Hematopoietic multipotent progenitor cell treated with erythropoietin and hydrocortisone succinate and interleukin-3 and kit ligand, for 17 days (in vitro differentiated cells): ENCODE results near the gene BCAP31.
"Not testable (repeated sequence)": the region's sequence is repeated elsewhere in the genome, so short reads cannot be mapped to it uniquely, and the experiment has no call there.

ENCODE experiments used
- DNase-seq: peaks from one replicate; pipeline ENCODE4 v3.0.0-alpha.2; 2015; ENCODE audit warnings: low spot score

BCAP31 gene

DNA sequence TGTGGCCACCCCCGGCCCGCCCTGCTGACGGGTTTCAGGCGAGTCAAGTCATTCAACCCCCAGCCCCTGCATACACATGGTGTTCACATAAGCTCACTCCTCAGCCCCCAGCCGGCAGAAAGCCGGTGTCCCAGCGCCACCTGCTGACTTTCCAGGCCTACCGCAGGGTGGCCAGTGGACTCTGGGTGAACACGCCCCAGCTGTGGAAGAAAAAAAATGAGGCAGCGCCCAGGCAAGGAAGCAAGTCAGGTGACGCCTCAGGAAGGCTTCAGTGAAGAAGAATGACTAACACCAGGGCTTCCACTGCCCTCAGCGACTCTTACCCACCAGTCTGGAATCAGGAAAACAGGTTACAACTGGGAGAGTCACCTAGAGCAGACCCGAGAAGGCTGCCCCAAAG lies 15.8 kb downstream of the BCAP31 start:
- peak; percentile 83 for DNase-seq

DNA sequence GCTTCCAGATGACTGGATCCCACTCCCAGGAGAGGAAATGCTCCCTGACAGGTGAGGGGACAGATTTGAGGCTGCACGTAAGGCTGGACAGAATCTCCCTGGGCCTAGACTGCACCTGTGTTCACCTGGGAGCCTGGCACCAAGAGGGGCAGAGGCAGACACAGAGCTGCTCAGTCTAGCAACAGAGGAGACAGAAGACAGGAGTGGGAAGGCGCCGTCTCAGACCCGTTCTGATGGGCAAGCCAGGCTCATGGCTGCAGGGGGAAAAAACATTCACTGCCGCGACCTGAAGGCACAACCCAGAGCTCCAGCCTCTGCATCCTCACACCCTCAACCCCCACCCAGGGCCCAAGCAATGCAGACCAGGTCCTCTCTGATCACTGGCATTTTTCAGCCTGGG lies 16.8 kb downstream of the BCAP31 start:
- DNase-seq: no peak

DNA sequence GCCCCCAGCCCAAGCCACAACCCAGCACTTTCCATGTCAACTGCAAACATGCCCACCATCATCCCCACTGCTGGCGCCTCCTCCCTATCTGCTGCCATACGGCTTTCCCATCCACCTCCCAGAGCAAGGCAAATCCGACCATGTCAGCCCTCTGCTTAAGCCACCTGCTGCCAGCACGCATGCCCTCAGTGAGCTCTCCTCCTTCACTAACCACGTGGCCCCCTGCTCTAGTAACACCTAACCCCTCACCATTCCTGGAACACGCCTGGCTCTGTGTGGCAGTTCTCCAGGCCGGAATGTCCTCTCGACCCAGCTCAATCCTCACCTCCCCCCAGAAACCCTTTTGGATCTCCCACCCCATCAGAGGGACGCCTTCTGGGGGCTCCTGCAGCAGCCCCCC lies 17.4 kb downstream of the BCAP31 start:
- no peak for DNase-seq

DNA sequence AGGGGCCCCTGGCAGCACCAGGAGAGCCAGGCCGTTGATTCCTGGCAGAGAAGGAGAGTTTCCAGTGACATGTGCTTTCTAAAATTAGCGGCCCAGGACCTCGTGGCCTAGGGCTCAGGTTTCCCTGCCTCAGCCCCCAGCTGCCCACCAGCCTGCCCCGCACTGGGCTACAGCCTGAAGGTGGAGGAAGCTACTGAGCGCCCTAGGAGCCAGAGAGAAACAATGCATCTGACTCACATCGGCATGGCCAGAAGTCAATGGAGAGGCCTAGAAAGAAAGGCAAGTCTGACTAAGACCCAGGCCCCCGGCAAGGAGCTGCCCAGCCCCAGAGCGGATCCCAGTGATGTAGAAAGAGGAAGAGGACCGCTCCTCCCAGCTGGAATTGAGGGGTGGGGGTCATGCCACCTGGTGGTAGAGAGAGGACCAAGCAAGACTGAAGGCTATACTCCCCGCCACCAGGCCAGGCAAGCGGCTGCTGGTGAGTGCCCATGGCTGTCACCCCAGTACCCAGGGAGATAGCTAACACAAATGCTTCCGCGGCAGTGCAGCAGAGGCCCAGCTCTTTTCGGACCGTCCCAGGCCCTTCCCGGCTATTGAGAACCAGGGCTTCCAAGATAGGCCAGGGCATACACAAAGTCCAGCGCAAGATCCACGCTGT lies 18.7 kb downstream of the BCAP31 start:
- not testable (repeated sequence) for DNase-seq

DNA sequence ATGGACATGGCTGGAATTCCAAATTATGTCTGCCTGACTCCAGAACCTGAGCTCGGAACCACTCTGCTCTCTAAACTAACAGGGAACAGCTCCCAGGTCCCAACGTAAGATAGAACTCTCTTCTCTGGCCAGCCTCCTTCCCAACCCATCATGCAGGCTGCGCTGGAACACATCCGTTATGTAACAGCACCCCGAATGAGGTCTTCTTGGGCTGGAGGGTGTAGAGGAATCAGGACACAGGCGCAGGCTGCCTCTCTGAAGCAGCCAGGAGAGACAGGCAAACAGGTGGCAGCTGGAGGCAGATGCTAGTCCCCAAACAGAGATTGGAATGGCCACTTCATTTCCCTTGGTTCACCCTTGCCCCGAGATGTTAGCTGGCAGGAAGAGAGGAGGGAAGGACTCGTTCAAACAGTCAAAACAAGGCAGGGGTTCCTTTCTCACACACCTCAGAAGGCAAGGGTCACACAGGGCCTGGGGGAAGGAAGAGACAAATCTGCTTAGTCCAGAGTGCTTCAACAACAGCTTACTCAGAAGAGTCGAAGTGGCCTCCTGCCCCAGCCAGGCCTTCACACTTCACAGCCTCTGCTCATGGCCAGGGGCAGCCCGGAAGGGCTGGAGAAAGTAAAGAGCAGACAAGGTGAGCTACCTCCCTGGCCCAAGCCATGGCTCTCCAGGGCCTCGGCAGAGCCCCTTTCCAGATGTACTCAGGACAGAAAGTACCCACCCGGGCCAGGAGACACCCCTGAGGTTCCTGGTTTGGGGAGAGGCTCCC lies 19.4 kb downstream of the BCAP31 start:
- not testable (repeated sequence) for DNase-seq

DNA sequence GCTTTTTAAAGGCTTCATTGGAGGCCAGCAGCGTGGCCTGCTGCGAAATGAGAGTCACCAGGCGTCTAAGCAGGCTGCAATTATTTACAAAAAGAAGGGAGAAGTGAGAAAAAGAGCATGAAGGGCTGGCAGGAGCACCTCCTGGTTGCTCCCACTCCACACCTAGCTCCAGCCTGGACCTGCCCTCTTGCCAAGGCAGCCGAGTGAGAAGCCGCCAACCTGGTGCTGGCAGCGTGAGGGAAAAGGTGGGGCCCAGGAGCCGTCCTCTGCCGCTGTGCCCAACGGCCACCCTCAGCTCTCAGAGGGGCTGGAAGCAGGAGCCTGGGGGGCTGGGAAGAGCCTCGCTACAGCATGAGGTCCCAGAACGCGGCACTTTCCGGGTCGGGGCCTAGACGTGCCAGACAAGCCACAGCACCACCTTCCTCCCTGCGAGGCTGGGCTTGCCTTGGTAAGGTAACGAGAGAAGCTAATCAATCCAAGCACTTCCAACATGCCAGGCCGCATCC lies 20.1 kb downstream of the BCAP31 start:
- DNase-seq: no peak

DNA sequence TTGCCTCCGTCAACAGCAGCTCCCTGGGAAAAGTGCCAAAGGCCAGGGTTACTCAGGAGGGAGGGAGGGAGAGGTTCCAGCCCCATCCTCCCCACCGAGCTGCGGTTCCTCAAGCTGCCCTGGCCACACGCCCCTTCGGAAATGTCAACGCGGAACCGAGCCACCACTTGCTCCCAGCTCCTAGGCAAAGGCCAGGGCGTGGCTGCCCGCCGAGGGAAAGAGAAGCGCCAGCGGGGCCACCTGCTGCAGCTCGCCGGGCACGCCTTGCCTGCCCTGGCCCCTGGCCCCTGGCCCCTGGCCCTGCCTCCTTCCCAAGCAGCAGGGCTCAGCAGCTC lies 21.2 kb downstream of the BCAP31 start:
- DNase-seq: no peak

DNA sequence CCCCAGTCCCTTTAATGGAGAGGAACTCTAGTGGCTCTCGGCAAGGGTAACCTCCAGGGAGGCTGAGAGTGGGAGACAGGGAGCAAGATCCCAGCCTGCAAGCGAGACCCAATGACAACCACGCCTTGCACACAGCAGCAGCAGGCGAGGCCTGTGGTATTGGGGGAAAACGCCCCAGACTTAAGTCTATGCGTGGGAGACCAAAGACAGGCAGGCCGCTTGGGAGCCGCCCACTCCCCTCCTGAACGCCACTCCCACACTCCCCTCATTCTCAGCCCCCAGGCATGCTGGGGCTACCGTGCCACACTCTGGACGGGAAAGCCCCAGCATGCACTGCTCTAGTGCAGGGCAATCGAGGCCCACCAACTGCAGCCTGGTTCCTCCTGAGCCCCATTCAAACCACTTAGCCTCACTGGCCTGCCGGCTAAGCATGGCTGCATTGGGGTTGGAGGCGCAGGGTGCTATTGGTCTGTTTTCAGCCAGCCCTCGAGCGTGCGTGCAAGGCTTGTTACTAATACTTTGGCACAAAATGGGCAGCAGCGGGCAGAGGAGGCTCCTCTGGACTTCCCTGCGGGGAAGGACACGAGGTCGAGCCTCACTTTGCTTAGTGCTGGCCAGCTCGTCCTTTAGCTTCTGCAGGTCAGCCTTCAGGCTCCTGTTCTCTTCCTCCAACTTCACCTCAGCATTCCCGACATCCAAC lies 21.7 kb downstream of the BCAP31 start:
- DNase-seq: no peak

DNA sequence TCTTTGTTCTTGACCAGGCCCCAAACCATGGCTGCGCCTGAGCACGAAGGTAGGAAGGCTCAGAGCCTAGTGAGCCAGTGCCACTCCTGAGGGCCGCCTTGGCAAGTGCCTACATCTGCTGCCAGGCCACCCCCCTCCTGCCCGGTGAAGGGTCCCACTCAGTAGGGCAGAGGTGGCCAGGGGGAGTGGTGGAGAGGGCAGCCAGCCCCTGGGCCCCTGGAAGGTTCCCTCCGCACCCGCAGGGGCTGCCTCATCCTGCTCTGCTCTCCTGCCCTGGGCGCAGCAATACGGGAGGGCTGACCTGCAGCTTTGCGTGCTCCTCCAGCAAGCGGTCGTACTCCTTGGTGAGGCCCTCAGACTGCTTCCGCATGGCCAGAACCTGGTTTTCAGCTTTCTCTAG lies 22.5 kb downstream of the BCAP31 start:
- no peak for DNase-seq

DNA sequence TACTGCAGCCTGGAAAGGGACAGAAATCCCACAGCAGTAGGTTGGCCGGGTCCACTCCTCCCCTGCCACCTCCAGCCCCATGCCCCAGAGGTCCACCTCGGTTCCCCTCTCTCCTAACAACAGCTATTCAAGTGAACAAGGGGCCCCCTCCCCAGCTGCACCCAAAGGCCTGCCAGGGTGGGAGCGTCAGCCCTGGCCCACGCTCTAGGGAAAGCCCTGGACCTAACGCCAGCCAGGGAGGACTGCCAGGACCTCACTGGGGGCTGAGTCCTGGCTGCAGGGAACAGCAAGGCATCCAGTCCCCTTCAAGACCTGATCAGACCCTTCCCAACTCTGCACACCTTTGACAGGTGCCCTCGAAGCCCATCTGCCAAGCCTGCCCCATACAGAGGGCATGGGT lies 23.2 kb downstream of the BCAP31 start:
- no peak for DNase-seq

DNA sequence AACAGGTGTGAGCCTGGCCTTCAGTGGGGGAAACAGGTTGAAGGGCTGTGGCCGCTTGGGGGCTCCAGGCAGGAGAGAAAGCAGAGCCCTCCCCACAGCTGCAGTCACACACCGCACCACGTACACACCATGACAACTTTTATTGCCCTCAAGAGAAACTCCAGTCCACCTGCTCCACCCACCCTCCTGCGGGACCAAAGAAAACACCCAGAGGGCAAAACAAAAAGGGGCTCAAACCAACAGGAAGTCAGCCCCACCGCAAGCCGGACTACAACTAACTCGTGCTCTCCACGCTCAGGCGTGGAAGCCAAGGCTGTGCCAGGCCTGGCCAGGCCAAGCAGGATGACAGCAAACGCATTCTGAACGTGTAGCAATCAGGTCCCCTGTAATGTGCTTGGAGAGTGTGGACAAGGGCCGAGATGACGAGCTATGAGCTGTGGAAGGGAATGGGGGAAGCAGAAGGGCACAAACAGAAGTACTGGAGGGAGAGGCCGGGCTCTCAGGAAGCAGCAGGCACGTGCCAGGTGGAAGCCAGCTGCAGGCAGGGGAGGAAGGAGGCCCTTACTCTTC lies 23.7 kb downstream of the BCAP31 start:
- no peak for DNase-seq

DNA sequence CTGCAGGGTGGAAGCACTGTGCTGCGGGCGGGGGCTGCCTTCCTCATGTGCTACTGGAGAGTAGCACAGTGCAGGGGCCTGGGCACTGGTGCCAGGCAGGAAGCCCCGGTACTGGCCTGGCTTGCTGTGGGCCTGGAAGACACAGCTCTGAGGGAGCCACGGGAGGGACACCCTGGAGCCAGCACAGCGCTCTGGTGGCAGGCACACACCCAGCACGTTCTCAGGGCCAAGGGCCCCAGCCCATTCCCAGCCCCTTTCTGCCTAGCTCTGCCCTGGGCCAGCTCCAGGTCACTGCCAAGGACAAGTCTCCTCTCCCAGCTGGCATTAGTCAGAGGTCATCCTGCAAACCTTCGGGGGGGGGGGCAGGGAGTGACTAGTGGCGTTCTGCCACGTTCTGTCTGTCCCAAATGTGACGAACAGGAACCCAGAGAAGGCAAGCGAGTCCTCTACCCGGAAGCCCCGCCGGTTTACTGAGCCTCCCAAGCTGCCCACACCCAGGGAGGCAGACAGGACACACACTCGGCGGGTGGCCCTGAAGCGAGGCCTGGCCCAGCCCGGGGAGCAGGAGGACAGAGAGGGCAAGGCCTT lies 24.3 kb downstream of the BCAP31 start:
- not testable (repeated sequence) for DNase-seq

DNA sequence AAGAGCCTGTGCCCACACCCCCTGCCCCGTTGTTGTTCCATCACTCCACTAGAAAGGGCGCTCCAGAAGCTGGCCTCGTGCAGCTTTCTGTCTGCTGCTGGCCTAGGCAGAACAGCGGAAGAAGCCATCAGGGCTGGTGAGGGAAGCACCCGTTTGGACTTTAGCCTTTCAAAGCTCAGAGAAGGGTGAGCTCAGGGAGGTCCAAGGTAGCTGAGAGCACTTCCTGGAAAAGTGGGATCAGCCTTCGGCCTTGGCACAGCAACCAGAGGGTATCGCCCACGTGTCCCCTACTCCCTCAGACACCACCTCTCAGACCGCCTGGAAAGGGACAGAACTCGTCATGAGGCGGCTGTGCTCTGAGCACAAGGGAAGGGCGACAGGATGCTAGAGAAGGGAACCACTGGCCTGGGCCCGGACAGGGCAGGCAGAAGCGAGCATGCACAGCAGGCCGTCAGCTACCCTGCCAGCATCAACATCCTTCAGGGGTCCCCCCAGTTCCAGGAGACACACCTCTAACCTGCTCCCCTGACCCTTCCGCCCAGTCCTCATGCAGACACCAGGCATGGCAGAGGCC lies 24.9 kb downstream of the BCAP31 start:
- not testable (repeated sequence) for DNase-seq

DNA sequence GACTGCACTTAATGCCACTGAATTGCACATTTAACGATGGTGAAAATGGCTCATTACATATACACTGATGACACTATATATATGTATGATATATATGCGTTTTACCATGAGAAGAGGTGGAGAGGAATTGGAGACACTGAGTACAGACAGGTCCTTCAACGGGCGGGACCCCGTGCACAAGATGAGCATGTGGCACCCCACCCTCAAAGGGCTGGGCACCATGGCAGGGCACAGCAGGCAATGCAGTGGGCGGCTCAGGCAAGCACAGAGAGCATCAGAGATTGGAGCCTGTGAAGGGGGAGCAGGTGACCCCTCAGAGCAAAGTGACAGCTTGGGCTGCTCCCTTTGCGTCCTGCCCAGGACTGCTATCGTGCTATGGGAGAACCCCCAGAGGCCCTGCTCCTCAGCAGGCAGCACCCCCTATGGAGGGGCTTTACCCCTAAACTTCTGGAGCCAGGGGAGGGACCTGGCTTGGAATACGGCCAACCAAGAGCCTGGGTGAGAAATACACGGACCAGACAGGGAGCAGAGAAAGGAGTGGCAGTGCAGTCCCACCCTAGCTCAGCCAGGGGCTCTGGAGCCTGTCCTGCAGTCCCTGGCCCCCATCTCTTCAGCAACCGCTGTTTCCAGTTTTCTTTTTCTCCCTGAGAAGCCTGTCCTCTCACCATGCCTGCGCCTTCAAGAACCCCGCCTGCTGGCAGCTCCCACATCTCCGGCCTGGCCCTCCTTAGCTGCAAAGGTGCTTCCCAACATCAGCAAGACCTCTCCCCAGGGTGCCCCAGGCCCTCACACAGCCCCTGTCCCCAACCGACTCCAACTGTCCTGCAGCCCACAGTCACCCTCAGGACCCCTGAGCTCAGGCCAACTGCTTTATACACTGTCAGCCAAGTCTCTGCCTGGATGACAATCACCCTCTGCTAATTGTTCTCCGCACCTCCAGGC lies 26.0 kb downstream of the BCAP31 start:
- DNase-seq: no peak

DNA sequence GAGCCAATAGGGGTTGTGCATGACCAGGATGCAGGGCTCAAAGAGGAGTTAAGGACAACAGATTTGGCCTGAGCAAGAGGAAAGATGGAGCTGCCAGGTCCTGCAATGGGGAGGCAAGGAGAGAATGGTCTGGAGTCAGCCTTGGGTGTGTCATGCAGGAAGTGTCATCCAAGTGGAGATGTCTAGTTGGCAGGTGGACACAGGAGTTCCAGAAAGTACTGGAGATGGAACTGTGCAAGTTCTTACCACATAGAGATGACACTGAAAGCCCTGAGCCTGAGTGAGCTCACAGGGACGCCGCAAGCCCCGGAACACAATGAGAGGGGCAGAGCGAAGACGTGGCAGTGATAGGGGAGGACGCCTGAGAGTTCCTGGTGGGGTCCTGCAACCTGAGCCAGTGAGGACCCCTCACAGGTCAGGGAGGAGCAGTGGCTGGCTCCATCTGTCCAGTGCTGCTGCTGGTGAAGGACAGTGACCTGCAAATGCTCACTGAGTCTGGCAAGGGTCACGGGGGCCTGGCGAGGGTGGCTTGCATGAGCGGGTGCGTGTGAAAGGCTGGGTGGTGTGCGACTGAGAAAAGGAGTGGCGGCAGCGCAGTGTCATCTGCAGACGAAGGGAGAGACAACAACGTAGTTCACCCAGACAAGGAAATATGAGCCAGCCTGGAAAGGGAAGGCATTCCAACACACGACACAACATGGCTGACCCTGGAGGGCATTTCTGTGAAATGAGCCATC lies 27.0 kb downstream of the BCAP31 start:
- not testable (repeated sequence) for DNase-seq

DNA sequence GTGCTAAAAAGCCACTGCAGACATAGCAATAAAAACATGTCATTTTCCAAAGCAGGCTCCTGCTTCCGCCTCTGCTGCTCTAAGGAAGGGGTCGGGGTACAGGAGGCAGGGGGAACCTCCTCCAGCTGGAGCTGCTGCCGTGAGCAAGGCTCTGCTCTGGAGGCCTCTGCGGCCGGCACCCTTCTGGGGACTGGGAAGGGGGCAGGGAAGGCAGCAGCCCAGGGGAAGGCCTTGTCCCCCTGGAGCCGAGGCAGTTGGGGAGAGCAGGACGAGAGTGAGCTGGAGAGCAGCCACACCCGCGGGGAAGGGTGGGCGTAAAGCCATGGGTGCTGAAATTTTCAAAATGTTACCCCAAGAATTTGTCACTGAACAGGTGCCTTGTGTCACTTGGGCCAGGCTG lies 27.6 kb downstream of the BCAP31 start:
- not testable (repeated sequence) for DNase-seq

DNA sequence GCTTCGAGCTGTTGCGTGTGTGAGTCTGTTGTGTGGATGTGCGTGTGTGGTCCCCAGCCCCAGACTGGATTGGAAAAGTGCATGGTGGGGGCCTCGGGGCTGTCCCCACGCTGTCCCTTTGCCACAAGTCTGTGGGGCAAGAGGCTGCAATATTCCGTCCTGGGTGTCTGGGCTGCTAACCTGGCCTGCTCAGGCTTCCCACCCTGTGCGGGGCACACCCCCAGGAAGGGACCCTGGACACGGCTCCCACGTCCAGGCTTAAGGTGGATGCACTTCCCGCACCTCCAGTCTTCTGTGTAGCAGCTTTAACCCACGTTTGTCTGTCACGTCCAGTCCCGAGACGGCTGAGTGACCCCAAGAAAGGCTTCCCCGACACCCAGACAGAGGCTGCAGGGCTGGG lies 28.1 kb downstream of the BCAP31 start:
- DNase-seq: no peak

DNA sequence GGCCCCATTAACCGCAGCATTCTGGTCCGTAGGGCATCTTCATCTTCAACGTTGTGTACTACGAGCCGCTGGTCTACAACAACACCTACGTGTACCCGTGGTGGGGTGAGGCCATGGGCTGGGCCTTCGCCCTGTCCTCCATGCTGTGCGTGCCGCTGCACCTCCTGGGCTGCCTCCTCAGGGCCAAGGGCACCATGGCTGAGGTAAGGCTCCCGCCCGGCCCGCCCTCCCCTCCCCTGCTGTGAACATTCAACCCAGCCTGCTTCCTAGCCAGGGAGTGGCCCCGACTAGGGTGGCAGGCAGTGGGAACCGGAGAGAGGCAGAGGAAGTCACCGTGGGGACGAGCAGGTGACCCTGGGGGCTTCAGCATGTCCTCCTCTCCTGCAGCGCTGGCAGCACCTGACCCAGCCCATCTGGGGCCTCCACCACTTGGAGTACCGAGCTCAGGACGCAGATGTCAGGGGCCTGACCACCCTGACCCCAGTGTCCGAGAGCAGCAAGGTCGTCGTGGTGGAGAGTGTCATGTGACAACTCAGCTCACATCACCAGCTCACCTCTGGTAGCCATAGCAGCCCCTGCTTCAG lies 29.4 kb downstream of the BCAP31 start:
- no peak for DNase-seq

DNA sequence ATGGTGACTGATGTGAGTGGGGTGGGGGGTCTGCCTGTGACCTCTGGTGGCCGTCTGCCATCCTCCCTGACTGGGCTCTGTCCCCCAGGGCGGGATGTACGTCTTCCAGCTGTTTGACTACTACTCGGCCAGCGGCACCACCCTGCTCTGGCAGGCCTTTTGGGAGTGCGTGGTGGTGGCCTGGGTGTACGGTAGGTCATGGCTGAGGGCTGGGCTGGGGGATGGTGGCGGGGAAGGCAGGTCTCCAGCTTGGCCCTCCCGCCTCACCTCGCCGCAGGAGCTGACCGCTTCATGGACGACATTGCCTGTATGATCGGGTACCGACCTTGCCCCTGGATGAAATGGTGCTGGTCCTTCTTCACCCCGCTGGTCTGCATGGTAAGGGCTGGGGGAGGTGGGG lies 29.9 kb downstream of the BCAP31 start:
- DNase-seq: not testable (repeated sequence)
